K562 (cell line): ENCODE results near the gene TMEM178A. TPM values are rescaled to one million over a fixed set of nuclear protein-coding genes. Genes with fewer than 3 reads are reported as not detected.

ENCODE experiments used
- ATAC-seq: fragments of 200-7000 bp; cut with Tn5 transposase; 3 replicates; pipeline ENCODE4 v1.9.1; 2020; ENCODE audit warnings: moderate library complexity
- BruUV-seq: library from RNA; stranded (reverse); fragments of 400-500 nt; replicated peaks from 2 replicates; lab custom pipeline; 2021; lab: Mats Ljungman, UMichigan
- CTCF ChIA-PET: fragments of 300-600 bp; formaldehyde crosslinking; extraction: SDS; loops from one replicate; lab custom pipeline; 2021; ENCODE audit warnings: low intra/inter-chr PET ratio; lab: Yijun Ruan, JAX
- POLR2A ChIA-PET: fragments of 300-600, 350-650 bp; sonication (Branson Sonifier 250); formaldehyde crosslinking; extraction: SDS; loops from one replicate; lab custom pipeline; 2021; ENCODE audit warnings: antibody characterized with exemption, inconsistent platforms; lab: Yijun Ruan, JAX
- DNase-seq, 4 experiments: peaks; one replicate each; pipeline versions ENCODE4 v3.0.0 to v3.0.0-alpha.2; 2011 to 2018; ENCODE audit warnings: low spot score in 3 of 4, mixed read lengths in 3 of 4; ENCODE audit errors: extremely low read depth in 1 of 4
- FAIRE-seq: peaks from 2 replicates; lab custom pipeline; 2011; peaks lifted over from hg19 to GRCh38; lab: Jason Lieb, UNC
- H2AFZ ChIP-seq: 2 replicates; pipeline ENCODE4 v1.6.0; 2011; ENCODE audit warnings: low read depth, low read length, control low read depth, inconsistent platforms
- H3K27ac ChIP-seq: fragments of 200-600 bp; 3 replicates; pipeline ENCODE4 v1.8.0; 2011; ENCODE audit warnings: low read depth, mild to moderate bottlenecking, control low read depth, inconsistent platforms, low read length, moderate library complexity, mixed read lengths; ENCODE audit errors: extremely low read depth
- H3K27me3 ChIP-seq, 2 experiments: fragments of 300-600 bp in 1 of 2; 2 replicates in 1 of 2; 3 replicates in 1 of 2; pipeline versions ENCODE4 v1.6.0 to v1.8.0; 2011; ENCODE audit warnings: inconsistent platforms in 2 of 2, low read length in 2 of 2, mild to moderate bottlenecking in 1 of 2, mixed read lengths in 1 of 2, moderate library complexity in 1 of 2; ENCODE audit not compliant: control insufficient read depth in 2 of 2, insufficient read depth in 2 of 2
- H3K36me3 ChIP-seq: fragments of 300-600 bp; 3 replicates; pipeline ENCODE4 v1.8.0; 2011; ENCODE audit warnings: mild to moderate bottlenecking, low read length, inconsistent platforms; ENCODE audit not compliant: control insufficient read depth, insufficient read depth
- H3K4me1 ChIP-seq, 2 experiments: fragments of 200-600 bp in 1 of 2; replicated peaks in 1 of 2; 2 replicates in 1 of 2; 3 replicates in 1 of 2; pipeline versions ENCODE4 v1.5.1 to v1.8.0; 2011; ENCODE audit warnings: inconsistent platforms in 2 of 2, low read length in 2 of 2, mild to moderate bottlenecking in 1 of 2, mixed read lengths in 1 of 2, moderate library complexity in 1 of 2; ENCODE audit not compliant: control insufficient read depth in 2 of 2, insufficient read depth in 2 of 2
- H3K4me2 ChIP-seq: 2 replicates; pipeline ENCODE4 v1.6.1; 2011; ENCODE audit warnings: low read length, control low read depth, inconsistent platforms, mixed read lengths; ENCODE audit not compliant: insufficient read depth
- H3K4me3 ChIP-seq: fragments of 200-600 bp; sonication (generic), shearing (Covaris generic); 2 replicates; pipeline ENCODE4 v1.5.1; 2016; ENCODE audit warnings: control low read depth, inconsistent platforms
- H3K79me2 ChIP-seq: fragments of 200-600 bp; 3 replicates; pipeline ENCODE4 v1.8.0; 2011; ENCODE audit warnings: low read length, inconsistent platforms; ENCODE audit not compliant: control insufficient read depth, insufficient read depth
- H3K9ac ChIP-seq, 2 experiments: 2 replicates each; pipeline versions ENCODE4 v1.6.0 to v1.6.1; 2011; ENCODE audit warnings: low read depth in 2 of 2, low read length in 2 of 2, control low read depth in 1 of 2, inconsistent platforms in 1 of 2, mild to moderate bottlenecking in 1 of 2, mixed read lengths in 1 of 2; ENCODE audit not compliant: insufficient read depth in 1 of 2
- H3K9me1 ChIP-seq: one replicate; pipeline ENCODE4 v1.6.0; 2011; ENCODE audit warnings: inconsistent platforms, mild to moderate bottlenecking, low read length, moderate library complexity; ENCODE audit not compliant: control insufficient read depth, insufficient read depth
- H3K9me3 ChIP-seq: replicated peaks from 2 replicates; pipeline ENCODE4 v1.5.1; 2011; ENCODE audit warnings: low read depth, low read length, inconsistent platforms; ENCODE audit not compliant: control insufficient read depth, insufficient read depth
- H4K20me1 ChIP-seq: replicated peaks from 2 replicates; pipeline ENCODE4 v1.6.1; 2011; ENCODE audit warnings: low read length, inconsistent platforms, mixed read lengths; ENCODE audit not compliant: control insufficient read depth, insufficient read depth
- CREM ChIP-seq: IDR thresholded peaks from 2 replicates; pipeline ENCODE4 v1.6.1; 2014; ENCODE audit warnings: antibody characterized with exemption, low read depth
- EZH2 ChIP-seq: IDR thresholded peaks from 2 replicates; pipeline ENCODE4 v1.6.1; 2012; ENCODE audit warnings: low read depth, mild to moderate bottlenecking, inconsistent platforms, low read length, borderline replicate concordance
- PREB ChIP-seq: sonication (generic); formaldehyde crosslinking; IDR thresholded peaks from 2 replicates; pipeline ENCODE4 v1.8.1; 2023; ENCODE audit warnings: mild to moderate bottlenecking, missing genetic modification reagents
- TEAD1 ChIP-seq, 2 experiments: fragments of 450-650 bp in 1 of 2; sonication (generic) in 1 of 2; formaldehyde crosslinking; IDR thresholded peaks; 2 replicates each; pipeline versions ENCODE4 v1.4.0 to v1.8.0; 2020 to 2022; ENCODE audit warnings: mild to moderate bottlenecking in 2 of 2, missing genetic modification reagents in 1 of 2
- ZNF282 ChIP-seq: sonication (generic); formaldehyde crosslinking; IDR thresholded peaks from 2 replicates; pipeline ENCODE4 v1.8.1; 2023; ENCODE audit warnings: missing genetic modification reagents
- ZNF398 ChIP-seq: fragments of 250-450 bp; sonication (Bioruptor Pico); IDR thresholded peaks from 2 replicates; pipeline ENCODE4 v1.8.0; 2021; ENCODE audit warnings: moderate library complexity, mild to moderate bottlenecking, inconsistent platforms
- ZNF79 ChIP-seq: fragments of 250-450 bp; sonication (Bioruptor Pico); IDR thresholded peaks from 2 replicates; pipeline ENCODE4 v1.4.0; 2020; ENCODE audit warnings: low read depth, mild to moderate bottlenecking, moderate library complexity
- WGBS: fragments of 100-300 bp; shearing (Covaris generic); methylation state at CpG from one replicate; pipeline ENCODE4 v1.1.6; 2016; ENCODE audit warnings: low coverage, mixed read lengths; ENCODE audit not compliant: insufficient coverage; ENCODE audit errors: missing lambda C conversion rate; 5-methylcytosine and 5-hydroxymethylcytosine counted together
- in situ Hi-C: fragments of 300-500 bp; cut with MboI; formaldehyde crosslinking; loops from 4 replicates; pipeline ENCODE4 v1.15.0; 2018; ENCODE audit warnings: inconsistent platforms, mixed read lengths
- intact Hi-C: fragments of 100-400 bp; cut with micrococcal nuclease; formaldehyde crosslinking; loops from 2 replicates; pipeline ENCODE4 v1.14.2; 2022
- polyA plus RNA-seq, 8 experiments: library from polyadenylated mRNA; depleted of rRNA in 4 of 8; stranded (reverse) in 5 of 8; unstranded in 3 of 8; fragments of >200 nt; fragmentation: Nextera tagmentation in 2 of 8; fragmentation: Illumina TruSeq in 1 of 8; extraction: Ambion mirVana in 2 of 8; extraction: Trizol in 1 of 8; gene quantifications; 2 replicates each; pipeline versions ENCODE4 v1.2.1 to v1.2.3, GENCODE V29; 2011 to 2014; ENCODE audit warnings: inconsistent platforms in 1 of 8, missing spikeins in 1 of 8
- total RNA-seq, 7 experiments: library from RNA; depleted of rRNA in 6 of 7; stranded (reverse); fragments of >200 nt in 6 of 7; fragmentation: Illumina TruSeq in 2 of 7; extraction: Trizol in 2 of 7; gene quantifications; 2 replicates each; pipeline versions ENCODE4 v1.2.1 to v1.2.3, GENCODE V29; 2011 to 2021; ENCODE audit warnings: low replicate concordance in 1 of 7

TMEM178A gene
- total and polyA plus RNA-seq, 9 of the 15 experiments (the other 6 are each of a cell fraction or from before 2014, with no cell fraction given), result 0.04 to 0.17 TPM; not detected in 7

DNA sequence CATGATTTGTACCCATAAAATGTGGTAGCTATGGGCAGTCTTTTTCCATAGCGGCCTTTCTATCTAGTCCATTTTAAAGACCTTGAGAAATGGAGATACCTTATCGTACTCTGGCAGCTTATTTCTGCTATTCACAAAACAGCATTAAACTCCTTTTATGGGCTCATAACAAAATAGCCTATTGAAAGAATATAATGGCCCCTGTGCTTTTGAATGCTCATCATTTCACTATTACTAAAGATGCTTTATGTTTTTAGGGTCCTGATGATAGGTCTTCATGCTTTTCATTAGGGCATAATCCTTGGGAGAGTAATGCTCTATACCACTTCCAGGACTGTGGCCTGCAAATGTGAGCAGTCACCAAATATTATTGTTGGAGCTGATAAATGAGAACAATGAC, 7.3 kb upstream of the TMEM178A start:
- H3K9ac ChIP-seq, result no peak overlapping the region
- no peak overlapping the region for H3K4me2 ChIP-seq
- ATAC-seq (no peak), DNase-seq (no peak), FAIRE-seq (no peak)
- no peaks in the 10 kb centered on the region for H3K36me3 ChIP-seq
- H3K4me3 ChIP-seq, result no peak overlapping the region
- H3K9me1 ChIP-seq, result no peaks in the 10 kb centered on the region
- H3K9me3 ChIP-seq, result no peaks in the 10 kb centered on the region
- H3K27ac ChIP-seq, result no peak overlapping the region
- intact Hi-C loops (no loop called here), in situ Hi-C loops (no loop called here)
- no peak for TF ChIP-seq ZNF79 (CRISPR knock-in tag)
- TF ChIP-seq ZNF282 (CRISPR knock-in tag), result no peak
- no peak for TF ChIP-seq TEAD1 (CRISPR knock-in tag; IDR thresholded peaks at IDR 0.05)
- no peak for TF ChIP-seq ZNF398 (CRISPR knock-in tag)
- TF ChIP-seq PREB (CRISPR knock-in tag), result no peak
- TF ChIP-seq CREM, result no peak
- TF ChIP-seq EZH2, result no peak
- H3K27me3 ChIP-seq, result peaks cover 0 to under 1% of the 10 kb centered on the region in 2 experiments; a peak in 2 of 5 replicates
- H3K4me1 ChIP-seq, result no peaks in the 10 kb centered on the region
- H2AFZ ChIP-seq, result no peak overlapping the region
- no peaks in the 10 kb centered on the region for H3K79me2 ChIP-seq
- no TSS peak for BruUV-seq
- POLR2A ChIA-PET, result no interaction called here
- CTCF ChIA-PET, result no interaction called here
- H4K20me1 ChIP-seq, result no peaks in the 10 kb centered on the region
- 3% methylated on average over 2 of the region's 2 CpGs for WGBS
